ENCODE data around the gene HECW1.
"Not testable (repeated sequence)": the region's sequence is repeated elsewhere in the genome, so short reads cannot be mapped to it uniquely, and the experiment has no call there.

HECW1 gene

DNA sequence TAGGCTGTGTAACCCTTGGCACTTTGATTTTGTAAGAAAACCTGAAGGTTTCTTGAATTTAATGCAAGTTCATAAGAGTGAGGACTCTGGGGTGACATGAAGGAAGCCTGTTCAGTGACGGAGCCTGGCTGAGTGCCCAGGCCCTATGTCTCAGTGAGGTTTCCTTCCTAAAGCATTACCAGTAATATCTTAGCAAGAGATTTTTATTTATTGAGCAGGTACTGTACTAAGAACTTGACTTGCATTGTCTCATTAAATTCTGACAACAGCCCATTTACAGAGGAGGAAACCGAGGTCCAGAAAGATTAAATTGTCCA is 197.2 kb downstream of the HECW1 start:
- no peak for DNase-seq (ENCODE audit: low spot score)

DNA sequence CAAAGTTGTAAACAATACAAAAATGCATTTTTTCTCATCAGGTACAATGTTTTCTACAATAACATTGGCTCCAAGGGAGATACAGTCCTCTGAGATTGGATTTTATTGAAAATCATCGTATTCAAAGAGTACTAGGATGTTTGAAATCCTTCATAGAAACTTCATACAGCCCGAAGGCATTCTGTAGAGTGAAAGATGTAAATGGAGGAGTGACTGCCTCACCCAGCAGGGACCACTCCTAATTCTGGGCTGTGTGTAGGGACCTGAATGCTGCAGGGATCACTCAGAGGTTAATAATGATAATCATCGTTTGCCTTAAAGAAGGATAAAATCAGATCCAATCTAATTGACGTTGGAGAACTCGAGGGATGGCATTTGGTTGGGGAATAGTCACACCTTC is 198.6 kb downstream of the HECW1 start:
- DNase-seq (ENCODE audit: low spot score): no peak

DNA sequence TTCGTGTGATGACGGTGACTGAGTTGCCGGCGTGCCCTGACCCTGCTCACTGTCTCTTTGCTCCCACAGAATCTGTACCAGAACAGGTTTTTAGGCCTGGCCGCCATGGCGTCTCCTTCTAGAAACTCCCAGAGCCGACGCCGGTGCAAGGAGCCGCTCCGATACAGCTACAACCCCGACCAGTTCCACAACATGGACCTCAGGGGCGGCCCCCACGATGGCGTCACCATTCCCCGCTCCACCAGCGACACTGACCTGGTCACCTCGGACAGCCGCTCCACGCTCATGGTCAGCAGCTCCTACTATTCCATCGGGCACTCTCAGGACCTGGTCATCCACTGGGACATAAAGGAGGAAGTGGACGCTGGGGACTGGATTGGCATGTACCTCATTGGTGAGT is 199.2 kb downstream of the HECW1 start:
- peak; percentile 36 for DNase-seq (ENCODE audit: low spot score)

DNA sequence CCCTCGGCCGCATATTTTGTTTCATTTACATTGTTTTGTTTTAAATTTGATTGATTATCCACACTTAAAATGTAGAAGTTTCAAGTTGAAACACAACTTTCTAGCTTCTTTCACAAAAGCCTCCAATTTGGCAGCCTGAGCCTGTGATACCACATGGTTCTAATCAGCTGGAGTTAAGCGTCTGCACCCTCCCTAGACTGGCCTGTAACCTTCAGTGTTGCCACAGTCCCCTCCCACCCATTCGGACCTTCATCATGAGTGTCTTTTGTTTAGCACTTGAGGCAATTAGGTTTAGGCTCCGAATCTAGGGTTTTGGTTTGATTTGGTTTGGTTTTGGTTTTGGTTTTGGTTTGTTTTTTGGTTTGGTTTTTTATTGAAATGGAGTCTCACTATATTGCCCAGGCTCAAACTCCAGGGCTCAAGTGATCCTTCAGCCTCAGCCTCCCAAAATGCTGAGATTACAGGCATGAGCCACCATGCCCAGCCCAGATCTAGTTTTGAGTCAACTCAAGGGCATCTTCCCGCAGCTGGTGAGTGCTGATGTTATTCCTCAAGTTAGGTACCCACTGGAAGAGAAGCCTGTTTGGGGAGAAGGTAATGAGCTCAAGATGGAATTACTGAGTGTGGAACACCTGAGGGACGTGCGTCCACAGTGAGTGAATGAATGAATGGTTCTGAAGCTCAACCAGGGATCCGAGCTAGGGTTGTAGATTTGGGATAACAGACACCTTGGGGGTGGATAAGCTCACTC is 201.4 kb downstream of the HECW1 start:
- DNase-seq (ENCODE audit: low spot score): no peak

DNA sequence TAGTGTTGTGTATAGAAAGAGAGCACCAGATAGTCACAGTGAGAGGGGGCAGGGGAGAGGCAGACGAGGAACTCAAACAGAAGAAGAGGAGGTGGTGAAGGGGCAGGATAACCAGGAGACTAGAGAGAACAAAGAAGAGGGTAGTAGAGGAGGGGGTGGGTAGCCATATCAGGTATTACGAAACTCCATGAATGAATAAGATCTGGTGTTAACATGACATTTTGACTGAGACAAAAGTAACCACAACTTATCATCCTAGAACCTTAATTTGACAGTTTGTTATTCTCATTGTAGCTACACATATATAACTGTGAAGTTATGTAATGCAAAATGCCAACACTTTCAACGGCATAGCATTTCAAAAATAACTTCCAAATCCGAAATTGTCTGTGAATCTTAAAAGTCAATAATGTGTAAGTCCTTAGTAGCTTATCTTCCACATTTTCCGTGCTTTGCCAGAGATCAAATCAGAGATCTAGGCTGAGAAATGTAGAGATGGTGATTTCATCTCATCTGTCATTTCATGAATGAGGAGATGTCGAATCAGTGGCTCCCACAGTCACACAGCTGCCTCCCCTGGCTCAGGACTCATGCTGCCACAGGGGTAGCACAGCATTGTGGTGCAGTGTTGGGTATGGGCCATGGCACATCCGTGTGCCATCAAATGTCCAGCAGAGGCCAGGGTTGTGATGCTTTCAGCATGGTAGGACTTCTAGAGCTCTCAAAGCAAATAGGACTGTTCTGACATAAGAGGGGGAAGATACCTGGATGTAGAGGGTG is 202.1 kb downstream of the HECW1 start:
- DNase-seq (ENCODE audit: low spot score): no peak

DNA sequence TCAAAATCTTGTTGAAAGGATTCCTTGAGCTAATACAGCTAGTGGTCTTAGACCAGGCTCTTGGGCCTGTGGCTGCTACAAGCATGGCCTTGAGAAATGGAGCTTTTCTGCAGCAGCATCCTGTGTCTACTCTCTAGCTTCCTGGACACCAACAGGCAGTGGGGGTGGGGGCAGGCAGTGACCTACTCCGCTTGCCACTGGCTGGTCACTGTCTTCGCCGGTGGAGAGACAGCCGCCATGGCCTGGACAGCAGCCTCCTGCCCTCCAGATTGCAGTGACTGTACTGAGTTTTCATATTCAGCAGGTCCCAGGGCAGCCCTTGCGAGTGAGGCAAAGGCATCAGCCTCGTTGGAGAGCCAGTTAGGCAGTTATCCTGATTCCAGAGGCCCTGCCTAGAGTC is 204.6 kb downstream of the HECW1 start:
- no peak for DNase-seq (ENCODE audit: low spot score)

DNA sequence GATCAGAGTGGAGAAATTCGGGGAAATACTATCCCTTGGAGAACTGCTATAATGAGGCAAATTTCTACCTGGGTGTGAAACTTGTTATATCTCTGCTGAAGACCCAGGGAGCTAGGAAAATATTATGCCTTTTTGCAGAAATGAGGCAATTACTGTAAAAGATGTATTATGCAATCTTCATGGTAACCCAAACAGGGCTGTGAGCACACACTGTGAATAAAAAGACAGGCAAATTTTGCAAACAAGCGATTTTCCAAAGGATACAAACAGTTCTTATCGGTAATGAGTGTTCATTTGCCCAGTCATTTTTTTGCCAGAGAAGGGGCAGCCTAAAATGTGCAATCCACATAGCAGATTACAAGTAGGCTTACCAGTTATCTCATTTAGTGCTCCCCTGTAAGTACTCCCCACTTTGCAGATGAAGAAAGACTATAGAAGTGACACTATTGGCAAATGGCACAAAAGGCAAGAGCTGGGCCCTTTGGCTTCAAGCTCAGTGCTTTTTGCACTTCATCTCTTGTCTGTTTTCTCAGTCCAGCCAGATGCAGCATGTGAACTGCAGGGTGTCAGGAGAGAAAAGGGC is 205.8 kb downstream of the HECW1 start:
- no peak for DNase-seq (ENCODE audit: low spot score)

DNA sequence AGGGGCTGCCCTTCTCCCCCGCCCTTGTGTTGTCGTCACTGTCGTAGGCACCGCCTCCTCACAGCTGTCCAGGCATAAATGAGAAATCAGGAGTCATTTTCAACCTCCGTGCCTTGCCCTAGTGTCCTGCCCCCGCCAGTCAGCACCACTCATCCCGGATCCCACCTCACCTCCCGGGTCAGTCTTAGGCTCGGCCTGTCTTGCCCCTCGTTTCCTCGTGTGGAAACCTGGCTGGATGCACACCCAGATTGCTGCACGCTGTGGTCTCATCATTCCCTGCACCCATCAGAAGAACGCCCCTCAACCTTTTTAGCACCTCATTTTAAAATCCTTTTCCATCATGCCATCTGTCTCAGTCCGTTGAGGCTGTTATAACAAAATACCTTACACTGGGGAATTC is 213.1 kb downstream of the HECW1 start:
- DNase-seq (ENCODE audit: low spot score): no peak

DNA sequence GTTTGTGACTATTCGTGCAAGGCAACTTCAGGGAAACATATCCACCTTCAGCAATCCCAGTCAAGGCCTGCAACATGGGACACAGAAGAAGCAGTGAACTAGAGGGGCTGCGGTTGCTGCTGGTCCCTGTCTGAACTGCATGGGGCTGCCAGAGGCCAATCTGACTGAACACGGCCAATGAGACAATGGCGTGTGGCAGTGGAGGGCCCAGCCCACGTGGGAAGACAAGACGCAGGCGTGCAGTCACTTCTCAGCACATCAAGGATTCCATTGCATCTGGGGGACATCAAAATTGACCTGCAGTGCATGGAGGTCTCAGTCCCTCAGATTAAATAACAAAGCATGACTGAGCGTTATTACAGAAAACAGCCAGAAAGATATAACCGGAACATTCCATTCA is 215.9 kb downstream of the HECW1 start:
- no peak for DNase-seq (ENCODE audit: low spot score)

DNA sequence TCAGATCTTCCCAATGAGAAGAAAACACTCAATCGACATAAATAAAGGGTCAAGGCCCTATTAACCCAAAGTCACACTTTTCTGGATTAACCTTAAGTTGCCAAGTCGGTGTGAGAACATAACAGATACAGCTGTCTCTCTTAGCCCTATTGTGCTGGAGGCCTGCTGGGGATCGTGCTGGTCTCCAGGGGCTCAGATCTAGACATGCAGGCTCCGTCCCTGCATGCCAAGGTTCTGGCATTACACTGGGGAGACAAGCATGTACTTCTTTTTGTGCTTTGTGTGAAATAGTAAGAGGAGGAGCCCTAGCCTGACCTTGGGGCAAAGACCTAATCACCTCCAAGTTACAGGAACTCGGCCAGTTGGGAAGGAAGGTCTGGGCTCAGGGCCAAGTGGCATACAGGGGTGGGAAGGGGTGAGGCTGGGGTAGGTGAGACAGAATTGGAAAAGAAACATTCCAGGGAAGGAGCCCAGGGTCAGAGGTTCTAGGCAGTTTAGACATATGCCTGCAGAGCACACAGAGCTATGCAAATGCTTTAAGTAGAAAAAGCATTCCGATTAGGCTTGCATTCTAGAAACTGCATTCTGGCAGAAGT is 216.4 kb downstream of the HECW1 start:
- no peak for DNase-seq (ENCODE audit: low spot score)

DNA sequence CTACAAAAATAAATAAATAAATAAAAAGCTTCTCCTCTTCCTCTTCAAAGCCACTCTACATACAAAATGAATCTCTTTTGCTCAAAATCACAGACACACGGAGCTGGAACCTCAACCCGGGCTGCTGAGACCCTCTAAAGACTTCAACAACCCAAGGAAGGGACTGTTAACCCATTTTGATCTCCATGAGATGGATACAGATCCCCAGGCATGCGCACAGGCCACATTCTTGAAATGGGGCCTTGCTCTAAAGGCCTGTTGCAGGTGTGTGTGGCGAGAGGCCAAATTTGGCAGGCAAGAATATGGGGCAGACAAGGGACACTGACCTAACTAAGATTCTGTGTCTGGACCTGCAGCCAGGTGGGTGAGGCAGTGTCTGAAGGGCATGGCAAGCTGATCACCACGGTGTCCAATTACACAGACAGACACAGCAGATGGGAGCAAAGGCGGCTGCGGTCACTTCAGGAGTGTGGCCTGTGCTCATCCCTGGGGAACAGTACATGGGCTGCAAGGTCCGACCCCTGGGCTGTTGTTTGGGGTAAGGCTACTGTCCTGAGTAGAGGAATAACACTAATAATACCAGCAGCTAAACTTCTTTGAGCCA is 219.8 kb downstream of the HECW1 start:
- no peak for DNase-seq (ENCODE audit: low spot score)

DNA sequence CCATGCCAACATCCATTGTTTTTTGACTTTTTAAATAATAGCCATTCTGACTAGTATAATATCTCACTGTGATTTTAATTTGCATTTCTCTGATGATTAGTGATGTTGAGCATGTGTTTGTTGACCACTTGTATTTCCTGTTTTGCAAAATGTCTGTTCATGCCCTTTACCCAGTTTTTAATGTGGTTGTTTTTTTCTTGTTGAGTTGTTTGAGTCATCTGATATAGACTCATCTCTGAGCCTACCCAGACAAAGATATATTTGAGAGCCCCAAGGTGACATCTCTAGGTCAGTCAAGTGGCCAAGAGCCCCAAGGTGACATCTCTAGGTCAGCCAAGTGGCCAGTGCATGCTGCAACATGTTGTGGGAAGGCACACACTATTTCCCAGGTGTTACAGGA is 224.7 kb downstream of the HECW1 start:
- DNase-seq (ENCODE audit: low spot score): no peak

DNA sequence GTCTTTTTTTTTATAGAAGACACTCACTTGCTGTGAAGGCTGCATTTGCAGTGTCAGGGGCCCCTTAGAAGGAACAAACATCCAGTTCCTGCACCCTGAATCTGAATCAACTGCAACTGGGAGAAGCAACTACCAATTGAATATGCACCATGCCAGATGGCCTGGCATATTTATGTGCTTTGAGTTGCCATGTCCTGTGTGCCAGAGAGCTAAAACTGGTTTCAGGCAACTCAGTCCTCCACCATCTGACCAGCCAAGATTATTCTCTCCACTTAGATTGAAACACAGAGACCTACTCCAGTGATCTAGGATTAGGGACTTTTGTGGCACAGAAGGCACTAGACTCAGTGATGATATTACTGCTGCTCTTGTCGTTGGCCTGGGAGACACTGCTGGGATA is 225.4 kb downstream of the HECW1 start:
- DNase-seq (ENCODE audit: low spot score): no peak

DNA sequence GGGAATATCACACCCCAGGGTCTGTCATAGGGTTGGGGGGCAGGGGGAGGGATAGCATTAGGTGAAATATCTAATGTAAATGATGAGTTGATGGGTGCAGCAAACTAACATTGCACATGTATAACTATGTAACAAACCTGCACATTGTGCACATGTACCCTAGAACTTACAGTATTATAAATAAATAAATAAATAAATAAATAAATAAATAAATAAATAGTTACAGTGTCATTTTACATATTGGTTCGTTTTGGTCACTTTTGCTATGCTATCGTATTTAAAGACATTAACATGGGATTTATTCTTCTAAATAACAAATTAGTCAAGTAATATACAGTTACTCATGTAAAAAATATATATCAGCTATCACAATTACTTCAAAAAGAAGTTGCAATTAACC is 228.7 kb downstream of the HECW1 start:
- no peak for DNase-seq (ENCODE audit: low spot score)

DNA sequence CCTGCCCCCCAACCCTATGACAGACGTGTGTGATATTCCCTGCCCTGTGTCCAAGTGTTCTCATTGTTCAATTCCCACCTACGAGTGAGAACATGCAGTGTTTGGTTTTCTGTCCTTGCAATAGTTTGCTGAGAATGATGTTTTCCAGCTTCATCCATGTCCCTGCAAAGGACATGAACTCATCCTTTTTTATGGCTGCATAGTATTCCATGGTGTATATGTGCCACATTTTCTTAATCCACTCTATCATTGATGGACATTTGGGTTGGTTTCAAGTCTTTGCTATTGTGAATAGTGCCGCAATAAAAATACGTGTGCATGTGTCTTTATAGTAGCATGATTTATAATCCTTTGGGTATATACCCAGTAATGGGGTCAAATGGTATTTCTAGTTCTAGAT is 231.0 kb downstream of the HECW1 start:
- DNase-seq (ENCODE audit: low spot score): not testable (repeated sequence)

DNA sequence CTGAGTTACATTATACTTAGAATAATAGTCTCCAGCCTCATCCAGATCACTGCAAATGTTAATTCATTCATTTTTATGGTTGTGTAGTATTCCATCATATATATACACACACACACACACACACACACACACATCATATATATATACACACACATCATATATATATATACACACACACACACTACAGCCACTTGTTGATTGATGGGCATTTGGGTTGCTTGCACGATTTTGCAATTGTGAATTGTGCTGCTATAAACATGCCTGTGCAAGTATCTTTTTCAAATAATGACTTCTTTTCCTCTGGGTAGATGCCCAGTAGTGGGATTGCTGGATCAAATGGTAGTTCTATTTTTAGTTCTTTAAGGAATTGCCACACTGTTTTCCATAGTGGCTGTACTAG is 233.2 kb downstream of the HECW1 start:
- DNase-seq (ENCODE audit: low spot score): not testable (repeated sequence)

DNA sequence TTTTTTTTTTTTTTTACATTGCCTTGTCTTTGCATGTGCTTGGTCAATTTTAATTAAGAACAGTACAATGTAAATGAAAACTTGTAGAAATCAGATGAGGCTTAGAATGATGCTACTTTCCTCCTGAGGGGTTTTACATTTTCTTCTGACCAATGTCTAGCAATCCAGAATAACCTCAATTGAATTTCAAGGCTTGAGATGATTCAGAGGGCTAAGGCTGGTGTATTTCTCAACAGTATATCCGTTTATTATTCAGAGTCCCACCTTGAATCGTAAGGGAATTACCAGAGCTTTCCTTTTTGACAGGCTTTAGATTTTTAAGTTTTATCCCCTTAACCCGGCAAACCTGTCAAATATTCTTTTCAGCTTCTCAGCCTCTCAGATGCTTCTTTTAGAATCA is 239.2 kb downstream of the HECW1 start:
- no peak for DNase-seq (ENCODE audit: low spot score)

DNA sequence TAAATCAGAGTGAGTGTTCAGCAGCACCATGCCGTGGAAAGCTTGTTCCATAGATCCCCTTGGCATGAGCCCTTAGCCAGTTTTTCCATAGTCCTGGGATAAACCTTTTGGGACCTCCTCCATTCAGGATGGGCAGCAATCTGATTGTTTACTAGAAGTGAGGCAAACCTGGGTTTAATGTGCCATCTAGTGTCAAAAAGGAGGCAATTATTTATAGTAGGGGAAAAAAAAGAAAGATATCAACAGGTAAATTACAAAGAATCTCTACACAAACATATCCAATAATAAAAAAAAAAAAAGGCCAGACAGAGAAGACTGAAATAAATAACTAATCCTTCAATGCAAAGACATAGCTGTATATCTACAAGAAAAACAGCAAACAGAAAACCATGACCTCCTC is 241.5 kb downstream of the HECW1 start:
- no peak for DNase-seq (ENCODE audit: low spot score)

DNA sequence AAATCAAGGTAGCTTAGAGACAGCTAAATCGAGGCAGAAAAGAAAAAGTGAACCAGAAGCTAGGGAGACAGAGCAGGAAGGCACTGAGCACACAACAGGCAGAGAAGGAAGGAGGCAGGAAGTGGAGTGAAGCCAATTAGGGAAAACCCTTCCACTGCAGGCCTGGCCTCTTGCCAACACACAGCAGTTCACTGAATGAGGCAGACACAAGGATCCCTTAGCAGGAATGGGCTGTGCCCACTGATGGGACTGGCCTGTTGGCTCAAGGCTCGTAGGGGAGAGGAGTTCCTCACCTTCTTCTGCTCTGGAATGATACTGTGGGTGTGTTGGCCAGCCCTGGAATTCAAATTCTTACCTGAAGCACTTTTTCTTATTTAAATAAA is 250.2 kb downstream of the HECW1 start:
- DNase-seq (ENCODE audit: low spot score): no peak

DNA sequence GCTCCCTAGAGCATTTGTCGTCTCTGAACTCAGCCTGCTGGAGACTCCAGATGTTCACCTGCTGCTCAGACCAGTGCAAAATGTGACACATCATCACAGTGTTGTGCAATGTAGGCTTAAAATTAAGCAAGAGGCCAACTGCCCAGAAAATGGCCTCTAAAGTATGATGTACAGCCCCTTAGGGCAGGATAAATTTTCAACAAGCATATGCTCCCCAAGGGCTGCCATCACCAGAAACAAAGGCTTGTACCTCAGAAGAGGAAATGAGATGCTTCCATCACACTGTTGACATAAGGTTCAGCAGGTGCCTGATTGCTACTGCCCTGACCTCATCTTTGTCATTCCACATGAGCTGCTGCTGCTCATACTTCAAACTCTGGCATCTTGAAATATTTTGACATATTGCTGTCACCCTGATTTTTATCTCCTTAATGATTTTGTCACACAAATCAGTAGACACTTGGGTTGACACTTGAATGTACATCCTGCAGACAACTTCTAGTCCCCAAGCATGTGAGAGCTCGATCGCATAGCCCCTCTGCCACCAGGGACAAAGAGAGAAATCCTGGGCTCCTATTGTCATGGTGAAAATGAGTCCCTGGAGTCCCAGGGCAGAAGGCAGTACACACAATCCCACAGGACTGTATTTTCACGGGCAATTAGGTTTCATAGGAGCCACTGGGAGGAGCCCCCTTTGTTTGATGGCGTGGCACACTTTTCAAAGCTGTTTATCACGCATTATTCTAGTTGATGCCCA is 250.8 kb downstream of the HECW1 start:
- no peak for DNase-seq (ENCODE audit: low spot score)

DNA sequence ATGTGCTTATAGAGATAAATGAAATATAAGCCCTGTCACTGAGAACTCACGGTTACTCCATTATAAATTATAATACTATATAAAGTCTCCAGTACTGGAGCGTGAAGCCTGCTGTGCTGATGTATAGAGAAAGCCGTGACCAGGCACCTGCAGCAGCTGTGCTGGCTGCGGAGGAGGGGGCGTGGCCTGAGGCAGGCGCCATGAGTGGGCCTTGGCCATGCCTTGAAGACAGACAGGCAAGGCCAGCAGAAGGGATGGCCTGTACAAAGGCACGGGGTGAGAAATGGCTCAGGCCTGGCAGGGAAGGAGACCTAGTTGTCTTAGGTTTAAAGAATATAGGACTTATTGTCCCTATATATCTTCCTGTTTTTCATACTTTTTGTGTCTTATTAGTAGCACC is 251.9 kb downstream of the HECW1 start:
- DNase-seq (ENCODE audit: low spot score): no peak

Data from ecto neural progenitor cell (in vitro differentiated cells).